ENCODE results near the gene RASGRP2. TPM values are rescaled to one million over a fixed set of nuclear protein-coding genes. Genes with fewer than 3 reads are reported as not detected.

RASGRP2 gene
- total and polyA plus RNA-seq, 2 experiments from 2014 or later, result 30.1 to 50.4 TPM

DNA sequence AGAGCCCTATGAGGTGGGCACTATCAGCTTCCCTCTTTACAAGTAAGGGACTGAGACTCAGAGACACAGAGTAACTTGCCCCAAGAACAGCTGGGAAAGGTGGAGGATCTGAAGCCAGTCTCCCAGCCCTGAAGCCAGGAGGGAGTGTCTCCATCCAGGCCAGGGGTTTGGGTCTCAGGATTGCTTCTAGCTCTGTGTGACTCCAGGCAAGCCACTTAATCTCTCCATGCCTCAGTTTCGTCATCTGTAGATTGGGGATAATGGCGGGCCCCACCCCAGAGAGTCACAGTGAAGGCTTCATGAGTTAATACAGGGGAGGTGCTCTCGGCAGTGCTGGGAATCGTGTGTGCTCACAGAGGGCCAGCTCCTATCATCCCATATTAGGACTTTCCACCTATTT lies 48.5 kb upstream of the RASGRP2 start:
- H3K27me3 ChIP-seq (ENCODE audit: insufficient read depth), result no peaks in the 10 kb centered on the region
- H3F3A ChIP-seq (replicated peaks; ENCODE audit: low read depth), result 0 out of 2 replicates have a peak, but pooled peaks cover 2% of the 10 kb centered on the region
- Mint-ChIP-seq H3K4me1 (no peaks in the 10 kb centered on the region; the same call in 2 of the 3 replicates), H3K36me3 (ENCODE audit: low read depth) (no peaks in the 10 kb centered on the region), H3K4me3 (no peak overlapping the region), H3K9me3 (no peaks in the 10 kb centered on the region), H3K27ac (no peak overlapping the region), H3K27me3 (ENCODE audit: insufficient read depth, low read depth, poor library complexity) (peaks cover 5% of the 10 kb centered on the region)
- H4K20me1 ChIP-seq (replicated peaks; ENCODE audit: insufficient read depth), result no peaks in the 10 kb centered on the region
- TF ChIP-seq, protein P1, sequence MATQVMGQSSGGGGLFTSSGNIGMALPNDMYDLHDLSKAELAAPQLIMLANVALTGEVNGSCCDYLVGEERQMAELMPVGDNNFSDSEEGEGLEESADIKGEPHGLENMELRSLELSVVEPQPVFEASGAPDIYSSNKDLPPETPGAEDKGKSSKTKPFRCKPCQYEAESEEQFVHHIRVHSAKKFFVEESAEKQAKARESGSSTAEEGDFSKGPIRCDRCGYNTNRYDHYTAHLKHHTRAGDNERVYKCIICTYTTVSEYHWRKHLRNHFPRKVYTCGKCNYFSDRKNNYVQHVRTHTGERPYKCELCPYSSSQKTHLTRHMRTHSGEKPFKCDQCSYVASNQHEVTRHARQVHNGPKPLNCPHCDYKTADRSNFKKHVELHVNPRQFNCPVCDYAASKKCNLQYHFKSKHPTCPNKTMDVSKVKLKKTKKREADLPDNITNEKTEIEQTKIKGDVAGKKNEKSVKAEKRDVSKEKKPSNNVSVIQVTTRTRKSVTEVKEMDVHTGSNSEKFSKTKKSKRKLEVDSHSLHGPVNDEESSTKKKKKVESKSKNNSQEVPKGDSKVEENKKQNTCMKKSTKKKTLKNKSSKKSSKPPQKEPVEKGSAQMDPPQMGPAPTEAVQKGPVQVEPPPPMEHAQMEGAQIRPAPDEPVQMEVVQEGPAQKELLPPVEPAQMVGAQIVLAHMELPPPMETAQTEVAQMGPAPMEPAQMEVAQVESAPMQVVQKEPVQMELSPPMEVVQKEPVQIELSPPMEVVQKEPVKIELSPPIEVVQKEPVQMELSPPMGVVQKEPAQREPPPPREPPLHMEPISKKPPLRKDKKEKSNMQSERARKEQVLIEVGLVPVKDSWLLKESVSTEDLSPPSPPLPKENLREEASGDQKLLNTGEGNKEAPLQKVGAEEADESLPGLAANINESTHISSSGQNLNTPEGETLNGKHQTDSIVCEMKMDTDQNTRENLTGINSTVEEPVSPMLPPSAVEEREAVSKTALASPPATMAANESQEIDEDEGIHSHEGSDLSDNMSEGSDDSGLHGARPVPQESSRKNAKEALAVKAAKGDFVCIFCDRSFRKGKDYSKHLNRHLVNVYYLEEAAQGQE (IDR thresholded peaks at IDR 0.05; ENCODE audit: unreplicated experiment), result no peak
- TF ChIP-seq ZNF114 (CRISPR knock-in tag; IDR thresholded peaks at IDR 0.05) (no peak), EZH2phosphoT487 (IDR thresholded peaks at IDR 0.05; ENCODE audit: unreplicated experiment) (no peak), ZNF331 (CRISPR knock-in tag; IDR thresholded peaks at IDR 0.05; ENCODE audit: low read depth) (no peak), CREB1 (CRISPR knock-in tag; IDR thresholded peaks at IDR 0.05; ENCODE audit: low read depth) (no peak), POLR2AphosphoS5 (IDR thresholded peaks at IDR 0.05; ENCODE audit: low read depth) (no peak), JUNB (IDR thresholded peaks at IDR 0.05; ENCODE audit: unreplicated experiment) (no peak), EZH2 (IDR thresholded peaks at IDR 0.05; ENCODE audit: low read depth, unreplicated experiment) (no peak), STAT1 (IDR thresholded peaks at IDR 0.05; ENCODE audit: unreplicated experiment) (no peak)
- TF ChIP-seq, protein P2, sequence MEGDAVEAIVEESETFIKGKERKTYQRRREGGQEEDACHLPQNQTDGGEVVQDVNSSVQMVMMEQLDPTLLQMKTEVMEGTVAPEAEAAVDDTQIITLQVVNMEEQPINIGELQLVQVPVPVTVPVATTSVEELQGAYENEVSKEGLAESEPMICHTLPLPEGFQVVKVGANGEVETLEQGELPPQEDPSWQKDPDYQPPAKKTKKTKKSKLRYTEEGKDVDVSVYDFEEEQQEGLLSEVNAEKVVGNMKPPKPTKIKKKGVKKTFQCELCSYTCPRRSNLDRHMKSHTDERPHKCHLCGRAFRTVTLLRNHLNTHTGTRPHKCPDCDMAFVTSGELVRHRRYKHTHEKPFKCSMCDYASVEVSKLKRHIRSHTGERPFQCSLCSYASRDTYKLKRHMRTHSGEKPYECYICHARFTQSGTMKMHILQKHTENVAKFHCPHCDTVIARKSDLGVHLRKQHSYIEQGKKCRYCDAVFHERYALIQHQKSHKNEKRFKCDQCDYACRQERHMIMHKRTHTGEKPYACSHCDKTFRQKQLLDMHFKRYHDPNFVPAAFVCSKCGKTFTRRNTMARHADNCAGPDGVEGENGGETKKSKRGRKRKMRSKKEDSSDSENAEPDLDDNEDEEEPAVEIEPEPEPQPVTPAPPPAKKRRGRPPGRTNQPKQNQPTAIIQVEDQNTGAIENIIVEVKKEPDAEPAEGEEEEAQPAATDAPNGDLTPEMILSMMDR (conservative IDR thresholded peaks at IDR 0.05; ENCODE audit: low read depth in 2 of 2), result no peak
- TF ChIP-seq, protein P3, sequence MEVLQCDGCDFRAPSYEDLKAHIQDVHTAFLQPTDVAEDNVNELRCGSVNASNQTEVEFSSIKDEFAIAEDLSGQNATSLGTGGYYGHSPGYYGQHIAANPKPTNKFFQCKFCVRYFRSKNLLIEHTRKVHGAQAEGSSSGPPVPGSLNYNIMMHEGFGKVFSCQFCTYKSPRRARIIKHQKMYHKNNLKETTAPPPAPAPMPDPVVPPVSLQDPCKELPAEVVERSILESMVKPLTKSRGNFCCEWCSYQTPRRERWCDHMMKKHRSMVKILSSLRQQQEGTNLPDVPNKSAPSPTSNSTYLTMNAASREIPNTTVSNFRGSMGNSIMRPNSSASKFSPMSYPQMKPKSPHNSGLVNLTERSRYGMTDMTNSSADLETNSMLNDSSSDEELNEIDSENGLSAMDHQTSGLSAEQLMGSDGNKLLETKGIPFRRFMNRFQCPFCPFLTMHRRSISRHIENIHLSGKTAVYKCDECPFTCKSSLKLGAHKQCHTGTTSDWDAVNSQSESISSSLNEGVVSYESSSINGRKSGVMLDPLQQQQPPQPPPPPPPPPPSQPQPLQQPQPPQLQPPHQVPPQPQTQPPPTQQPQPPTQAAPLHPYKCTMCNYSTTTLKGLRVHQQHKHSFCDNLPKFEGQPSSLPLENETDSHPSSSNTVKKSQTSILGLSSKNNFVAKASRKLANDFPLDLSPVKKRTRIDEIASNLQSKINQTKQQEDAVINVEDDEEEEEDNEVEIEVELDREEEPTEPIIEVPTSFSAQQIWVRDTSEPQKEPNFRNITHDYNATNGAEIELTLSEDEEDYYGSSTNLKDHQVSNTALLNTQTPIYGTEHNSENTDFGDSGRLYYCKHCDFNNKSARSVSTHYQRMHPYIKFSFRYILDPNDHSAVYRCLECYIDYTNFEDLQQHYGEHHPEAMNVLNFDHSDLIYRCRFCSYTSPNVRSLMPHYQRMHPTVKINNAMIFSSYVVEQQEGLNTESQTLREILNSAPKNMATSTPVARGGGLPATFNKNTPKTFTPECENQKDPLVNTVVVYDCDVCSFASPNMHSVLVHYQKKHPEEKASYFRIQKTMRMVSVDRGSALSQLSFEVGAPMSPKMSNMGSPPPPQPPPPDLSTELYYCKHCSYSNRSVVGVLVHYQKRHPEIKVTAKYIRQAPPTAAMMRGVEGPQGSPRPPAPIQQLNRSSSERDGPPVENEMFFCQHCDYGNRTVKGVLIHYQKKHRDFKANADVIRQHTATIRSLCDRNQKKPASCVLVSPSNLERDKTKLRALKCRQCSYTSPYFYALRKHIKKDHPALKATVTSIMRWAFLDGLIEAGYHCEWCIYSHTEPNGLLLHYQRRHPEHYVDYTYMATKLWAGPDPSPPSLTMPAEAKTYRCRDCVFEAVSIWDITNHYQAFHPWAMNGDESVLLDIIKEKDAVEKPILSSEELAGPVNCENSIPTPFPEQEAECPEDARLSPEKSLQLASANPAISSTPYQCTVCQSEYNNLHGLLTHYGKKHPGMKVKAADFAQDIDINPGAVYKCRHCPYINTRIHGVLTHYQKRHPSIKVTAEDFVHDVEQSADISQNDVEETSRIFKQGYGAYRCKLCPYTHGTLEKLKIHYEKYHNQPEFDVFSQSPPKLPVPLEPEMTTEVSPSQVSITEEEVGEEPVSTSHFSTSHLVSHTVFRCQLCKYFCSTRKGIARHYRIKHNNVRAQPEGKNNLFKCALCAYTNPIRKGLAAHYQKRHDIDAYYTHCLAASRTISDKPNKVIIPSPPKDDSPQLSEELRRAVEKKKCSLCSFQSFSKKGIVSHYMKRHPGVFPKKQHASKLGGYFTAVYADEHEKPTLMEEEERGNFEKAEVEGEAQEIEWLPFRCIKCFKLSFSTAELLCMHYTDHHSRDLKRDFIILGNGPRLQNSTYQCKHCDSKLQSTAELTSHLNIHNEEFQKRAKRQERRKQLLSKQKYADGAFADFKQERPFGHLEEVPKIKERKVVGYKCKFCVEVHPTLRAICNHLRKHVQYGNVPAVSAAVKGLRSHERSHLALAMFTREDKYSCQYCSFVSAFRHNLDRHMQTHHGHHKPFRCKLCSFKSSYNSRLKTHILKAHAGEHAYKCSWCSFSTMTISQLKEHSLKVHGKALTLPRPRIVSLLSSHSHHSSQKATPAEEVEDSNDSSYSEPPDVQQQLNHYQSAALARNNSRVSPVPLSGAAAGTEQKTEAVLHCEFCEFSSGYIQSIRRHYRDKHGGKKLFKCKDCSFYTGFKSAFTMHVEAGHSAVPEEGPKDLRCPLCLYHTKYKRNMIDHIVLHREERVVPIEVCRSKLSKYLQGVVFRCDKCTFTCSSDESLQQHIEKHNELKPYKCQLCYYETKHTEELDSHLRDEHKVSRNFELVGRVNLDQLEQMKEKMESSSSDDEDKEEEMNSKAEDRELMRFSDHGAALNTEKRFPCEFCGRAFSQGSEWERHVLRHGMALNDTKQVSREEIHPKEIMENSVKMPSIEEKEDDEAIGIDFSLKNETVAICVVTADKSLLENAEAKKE (CRISPR knock-in tag; IDR thresholded peaks at IDR 0.05), result no peak
- TF ChIP-seq, protein P4, sequence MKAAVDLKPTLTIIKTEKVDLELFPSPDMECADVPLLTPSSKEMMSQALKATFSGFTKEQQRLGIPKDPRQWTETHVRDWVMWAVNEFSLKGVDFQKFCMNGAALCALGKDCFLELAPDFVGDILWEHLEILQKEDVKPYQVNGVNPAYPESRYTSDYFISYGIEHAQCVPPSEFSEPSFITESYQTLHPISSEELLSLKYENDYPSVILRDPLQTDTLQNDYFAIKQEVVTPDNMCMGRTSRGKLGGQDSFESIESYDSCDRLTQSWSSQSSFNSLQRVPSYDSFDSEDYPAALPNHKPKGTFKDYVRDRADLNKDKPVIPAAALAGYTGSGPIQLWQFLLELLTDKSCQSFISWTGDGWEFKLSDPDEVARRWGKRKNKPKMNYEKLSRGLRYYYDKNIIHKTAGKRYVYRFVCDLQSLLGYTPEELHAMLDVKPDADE (IDR thresholded peaks at IDR 0.05), result no peak
- DNase-seq (ENCODE audit: low spot score), result no peak
- H3K4me3 ChIP-seq, result no peak overlapping the region
- no peaks in the 10 kb centered on the region for H3K9me2 ChIP-seq (ENCODE audit: insufficient read depth)
- H3K36me3 ChIP-seq (ENCODE audit: insufficient read depth), result no peaks in the 10 kb centered on the region
- no peak for ATAC-seq
- no peak overlapping the region for H3K4me2 ChIP-seq
- no peak overlapping the region for H2AFZ ChIP-seq
- H3K4me1 ChIP-seq (ENCODE audit: insufficient read depth), result no peaks in the 10 kb centered on the region
- no peak overlapping the region for H3K27ac ChIP-seq (ENCODE audit: low read depth)
- H3K79me2 ChIP-seq (replicated peaks; ENCODE audit: insufficient read depth), result no peaks in the 10 kb centered on the region

Measured in GM23338 (cell line).